HFF-Myc (cell line): ENCODE results near the gene ABCA2.

Source experiments
- DNase-seq: peaks from one replicate; pipeline ENCODE4 v3.0.0-alpha.2; 2011; ENCODE audit warnings: low read depth; ENCODE audit errors: extremely low read depth
- H3K4me3 ChIP-seq: replicated peaks from 2 replicates; pipeline ENCODE4 v1.5.1; 2011; ENCODE audit warnings: low read depth, mild to moderate bottlenecking, control low read depth, low read length
- CTCF ChIP-seq: IDR thresholded peaks from 2 replicates; pipeline ENCODE4 v1.5.1; 2012; ENCODE audit warnings: mild to moderate bottlenecking, low read depth, low read length, control low read depth; ENCODE audit errors: missing control alignments

The ABCA2 gene

GRCh38 chr9:136996361-136997292, 31.4 kb downstream of the ABCA2 start, which contains the start of gene CLIC3:
Gene CLIC3 (minus strand): TSS chr9:136996568. CDS start chr9:136996543, 25 bp downstream.
- no peak within 1 kb of the TSS for H3K4me3 ChIP-seq
- DNase-seq = no peak
- TF ChIP-seq CTCF = no peak

- no peak for TF ChIP-seq CTCF
- no peak for DNase-seq
- no peak overlapping the region for H3K4me3 ChIP-seq
Observed at GRCh38 chr9:136995772-136996311, 32.2 kb downstream of the ABCA2 start.

GRCh38 chr9:136995362-136995761, 32.7 kb downstream of the ABCA2 start:
- no peak for DNase-seq
- no peak overlapping the region for H3K4me3 ChIP-seq
- TF ChIP-seq CTCF = no peak

- H3K4me3 ChIP-seq = no peak overlapping the region
- DNase-seq = no peak
- no peak for TF ChIP-seq CTCF
Observed at GRCh38 chr9:136994888-136995230, 33.2 kb downstream of the ABCA2 start.

GRCh38 chr9:136994180-136994887, 33.7 kb downstream of the ABCA2 start:
- no peak overlapping the region for H3K4me3 ChIP-seq
- DNase-seq = no peak
- no peak for TF ChIP-seq CTCF

- H3K4me3 ChIP-seq = peak overlapping the region; percentile 74
- TF ChIP-seq CTCF = no peak
- no peak for DNase-seq
Observed at GRCh38 chr9:136992819-136993369, 35.1 kb downstream of the ABCA2 start.
